HL-60/S4 treated with phorbol 12-myristate 13-acetate at 8.2 ng/mL for 4 days and 3 days (cell line): ENCODE measurements around the gene IFT81.

Experiments used
- in situ Hi-C: fragments of 300-500 bp; cut with MboI; formaldehyde crosslinking; loops from 2 replicates; pipeline ENCODE4 v1.15.0; 2022; ENCODE audit warnings: low sequenced_read_pairs

The IFT81 gene

DNA sequence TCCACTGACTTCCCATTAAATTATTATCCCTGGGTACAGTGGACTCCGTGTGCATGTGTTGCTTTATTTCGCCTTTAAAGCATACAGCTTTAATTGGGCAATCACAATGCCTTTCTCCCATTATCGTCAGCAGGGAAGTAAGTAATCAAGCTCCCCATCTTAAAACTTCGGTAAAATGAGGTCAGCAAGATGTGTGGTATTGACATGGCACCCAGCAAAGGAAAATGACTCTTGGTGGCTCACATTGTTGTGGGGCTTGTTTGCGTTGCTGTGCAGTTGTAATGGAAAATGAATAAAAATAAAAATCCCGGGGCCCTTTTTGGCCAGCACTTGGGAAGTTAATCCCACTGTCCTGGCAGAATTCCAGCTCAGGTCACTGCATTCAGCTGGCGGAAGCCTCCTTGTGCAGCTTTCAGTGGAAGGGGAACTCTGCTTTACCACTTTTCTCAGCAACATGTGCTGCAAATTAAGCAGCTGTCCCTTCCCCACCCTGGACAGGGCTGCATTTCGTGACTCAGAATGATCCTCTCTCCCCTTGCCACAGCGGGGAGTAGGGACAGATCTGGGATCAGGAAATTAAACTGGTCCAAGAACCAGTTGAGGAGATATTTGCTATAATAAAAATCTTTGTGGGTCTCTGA lies 142.9 kb downstream of the IFT81 start:
- in situ Hi-C loops = no loop called here
